K562 (cell line): ENCODE data around the gene LRRC41. TPM values are rescaled to one million over a fixed set of nuclear protein-coding genes. Genes with fewer than 3 reads are reported as not detected.

Source experiments
- CBFA2T3 ChIP-seq: fragments of 450-650 bp; IDR thresholded peaks from 2 replicates; pipeline ENCODE4 v1.6.1; 2017
- CBX1 ChIP-seq: sonication (generic); IDR thresholded peaks from 2 replicates; pipeline ENCODE4 v1.6.1; 2016; ENCODE audit warnings: antibody characterized with exemption, low read depth, mild to moderate bottlenecking
- COPS2 ChIP-seq: fragments of 450-650 bp; conservative IDR thresholded peaks from 2 replicates; pipeline ENCODE4 v1.6.1; 2016; ENCODE audit warnings: mild to moderate bottlenecking, moderate library complexity
- FOSL1 ChIP-seq: fragments of 200-800 bp; sonication (Bioruptor generic); conservative IDR thresholded peaks from 2 replicates; pipeline ENCODE4 v1.6.1; 2016; ENCODE audit warnings: missing genetic modification characterization, missing compliant biosample characterization
- FOXP1 ChIP-seq: sonication (generic); formaldehyde crosslinking; IDR thresholded peaks from 2 replicates; pipeline ENCODE4 v1.8.0; 2022; ENCODE audit warnings: mild to moderate bottlenecking, missing genetic modification reagents
- ILK ChIP-seq: fragments of 450-650 bp; IDR thresholded peaks from 2 replicates; pipeline ENCODE4 v1.6.1; 2016; ENCODE audit warnings: missing genetic modification characterization, low read depth, mild to moderate bottlenecking, missing compliant biosample characterization, moderate library complexity, borderline replicate concordance
- LCOR ChIP-seq: sonication (generic); formaldehyde crosslinking; IDR thresholded peaks from 2 replicates; pipeline ENCODE4 v1.8.0; 2022; ENCODE audit warnings: mild to moderate bottlenecking, missing genetic modification reagents
- ZFP30 ChIP-seq: fragments of 250-450 bp; sonication (Bioruptor Pico); IDR thresholded peaks from 2 replicates; pipeline ENCODE4 v1.8.0; 2022; ENCODE audit warnings: moderate library complexity, mild to moderate bottlenecking, inconsistent platforms, borderline replicate concordance
- ZNF146 ChIP-seq: IDR thresholded peaks from one replicate; pipeline ENCODE4 v1.6.1; 2018; ENCODE audit warnings: missing compliant biosample characterization; ENCODE audit not compliant: unreplicated experiment
- ZNF263 ChIP-seq: sonication (generic); formaldehyde crosslinking; IDR thresholded peaks from 2 replicates; pipeline ENCODE4 v1.8.0; 2022; ENCODE audit warnings: mild to moderate bottlenecking, missing genetic modification reagents, borderline replicate concordance
- ZNF431 ChIP-seq: sonication (generic); formaldehyde crosslinking; IDR thresholded peaks from 2 replicates; pipeline ENCODE4 v1.8.0; 2022; ENCODE audit warnings: mild to moderate bottlenecking, missing genetic modification reagents
- polyA plus RNA-seq, 8 experiments: library from polyadenylated mRNA; depleted of rRNA in 4 of 8; stranded (reverse) in 5 of 8; unstranded in 3 of 8; fragments of >200 nt; fragmentation: Nextera tagmentation in 2 of 8; fragmentation: Illumina TruSeq in 1 of 8; extraction: Ambion mirVana in 2 of 8; extraction: Trizol in 1 of 8; gene quantifications; 2 replicates each; pipeline versions ENCODE4 v1.2.1 to v1.2.3, GENCODE V29; 2011 to 2014; ENCODE audit warnings: inconsistent platforms in 1 of 8, missing spikeins in 1 of 8
- total RNA-seq, 7 experiments: library from RNA; depleted of rRNA in 6 of 7; stranded (reverse); fragments of >200 nt in 6 of 7; fragmentation: Illumina TruSeq in 2 of 7; extraction: Trizol in 2 of 7; gene quantifications; 2 replicates each; pipeline versions ENCODE4 v1.2.1 to v1.2.3, GENCODE V29; 2011 to 2021; ENCODE audit warnings: low replicate concordance in 1 of 7
- TF ChIP-seq, protein P1 (sequence below), 2 experiments: fragments of 450-650 bp; formaldehyde crosslinking in 1 of 2; IDR thresholded peaks; 2 replicates each; pipeline versions ENCODE4 v1.4.0 to v1.6.1; 2014 to 2020; ENCODE audit warnings: mild to moderate bottlenecking in 2 of 2, borderline replicate concordance in 1 of 2, low read depth in 1 of 2
- TF ChIP-seq, protein P2 (sequence below): IDR thresholded peaks from 2 replicates; pipeline ENCODE4 v1.6.1; 2012; ENCODE audit warnings: low read depth, low read length, improper control_type of control experiment, borderline replicate concordance
- TF ChIP-seq, protein P3 (sequence below): sonication (generic); formaldehyde crosslinking; IDR thresholded peaks from 2 replicates; pipeline ENCODE4 v1.8.1; 2023; ENCODE audit warnings: mild to moderate bottlenecking, missing genetic modification reagents

The LRRC41 gene
- total and polyA plus RNA-seq, 9 of the 15 experiments (the other 6 are each of a cell fraction or from before 2014, with no cell fraction given): 10.5 to 64.7 (median 44.2) TPM

DNA sequence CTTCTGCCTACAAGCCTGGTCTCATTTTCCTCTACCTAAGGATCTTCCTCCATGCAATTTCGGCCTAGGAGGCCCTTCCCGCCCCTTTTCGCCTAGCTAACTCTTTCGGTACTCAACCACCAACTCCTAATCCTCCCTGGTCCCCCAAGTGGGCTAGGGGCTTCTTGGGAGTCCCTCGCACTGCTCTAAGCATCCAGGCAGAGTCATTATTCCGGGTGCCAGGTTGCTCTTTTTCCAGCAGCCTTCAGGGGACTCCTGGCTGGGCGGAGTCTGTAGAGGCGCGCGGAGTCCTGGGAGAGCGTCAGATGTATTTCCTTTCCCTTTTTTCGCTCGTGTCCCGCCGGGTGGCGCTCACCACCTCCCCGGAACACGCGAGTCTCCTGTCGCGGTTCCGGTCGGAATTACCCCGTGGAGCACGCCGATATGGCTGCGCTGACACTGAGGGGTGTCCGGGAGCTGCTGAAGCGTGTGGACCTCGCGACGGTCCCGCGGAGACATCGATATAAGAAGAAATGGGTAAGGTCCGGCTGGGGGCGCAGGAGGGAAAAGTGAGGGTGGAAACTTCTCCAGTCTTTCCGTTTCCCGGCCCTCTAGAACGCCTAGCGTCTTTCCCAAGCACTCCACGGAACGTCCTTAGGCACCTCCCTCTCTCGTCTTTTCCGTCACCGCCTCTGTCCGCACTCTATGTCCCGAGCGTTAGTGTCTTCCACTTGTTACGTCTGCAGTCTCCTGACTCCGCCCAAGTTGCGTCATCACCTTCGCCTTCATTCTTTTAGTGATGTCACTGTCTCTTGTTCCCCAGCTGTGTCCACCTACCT is 37.2 kb upstream of the LRRC41 start, which contains the start of gene NSUN4 (continued):
- TF ChIP-seq, protein P1, sequence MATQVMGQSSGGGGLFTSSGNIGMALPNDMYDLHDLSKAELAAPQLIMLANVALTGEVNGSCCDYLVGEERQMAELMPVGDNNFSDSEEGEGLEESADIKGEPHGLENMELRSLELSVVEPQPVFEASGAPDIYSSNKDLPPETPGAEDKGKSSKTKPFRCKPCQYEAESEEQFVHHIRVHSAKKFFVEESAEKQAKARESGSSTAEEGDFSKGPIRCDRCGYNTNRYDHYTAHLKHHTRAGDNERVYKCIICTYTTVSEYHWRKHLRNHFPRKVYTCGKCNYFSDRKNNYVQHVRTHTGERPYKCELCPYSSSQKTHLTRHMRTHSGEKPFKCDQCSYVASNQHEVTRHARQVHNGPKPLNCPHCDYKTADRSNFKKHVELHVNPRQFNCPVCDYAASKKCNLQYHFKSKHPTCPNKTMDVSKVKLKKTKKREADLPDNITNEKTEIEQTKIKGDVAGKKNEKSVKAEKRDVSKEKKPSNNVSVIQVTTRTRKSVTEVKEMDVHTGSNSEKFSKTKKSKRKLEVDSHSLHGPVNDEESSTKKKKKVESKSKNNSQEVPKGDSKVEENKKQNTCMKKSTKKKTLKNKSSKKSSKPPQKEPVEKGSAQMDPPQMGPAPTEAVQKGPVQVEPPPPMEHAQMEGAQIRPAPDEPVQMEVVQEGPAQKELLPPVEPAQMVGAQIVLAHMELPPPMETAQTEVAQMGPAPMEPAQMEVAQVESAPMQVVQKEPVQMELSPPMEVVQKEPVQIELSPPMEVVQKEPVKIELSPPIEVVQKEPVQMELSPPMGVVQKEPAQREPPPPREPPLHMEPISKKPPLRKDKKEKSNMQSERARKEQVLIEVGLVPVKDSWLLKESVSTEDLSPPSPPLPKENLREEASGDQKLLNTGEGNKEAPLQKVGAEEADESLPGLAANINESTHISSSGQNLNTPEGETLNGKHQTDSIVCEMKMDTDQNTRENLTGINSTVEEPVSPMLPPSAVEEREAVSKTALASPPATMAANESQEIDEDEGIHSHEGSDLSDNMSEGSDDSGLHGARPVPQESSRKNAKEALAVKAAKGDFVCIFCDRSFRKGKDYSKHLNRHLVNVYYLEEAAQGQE (IDR thresholded peaks at IDR 0.05; ENCODE audit: borderline replicate concordance): peak; percentile 41; the same call in 1 of the 2 replicates
- TF ChIP-seq, protein P1 (CRISPR knock-in tag; IDR thresholded peaks at IDR 0.05; ENCODE audit: low read depth): no peak
- no peak; the same call in 1 of the 2 replicates for TF ChIP-seq LCOR
- peak; percentile 74 for TF ChIP-seq FOSL1 (tag)
- no peak for TF ChIP-seq ILK
- no peak for TF ChIP-seq ZNF146
- TF ChIP-seq CBFA2T3: no peak
- TF ChIP-seq, protein P2, sequence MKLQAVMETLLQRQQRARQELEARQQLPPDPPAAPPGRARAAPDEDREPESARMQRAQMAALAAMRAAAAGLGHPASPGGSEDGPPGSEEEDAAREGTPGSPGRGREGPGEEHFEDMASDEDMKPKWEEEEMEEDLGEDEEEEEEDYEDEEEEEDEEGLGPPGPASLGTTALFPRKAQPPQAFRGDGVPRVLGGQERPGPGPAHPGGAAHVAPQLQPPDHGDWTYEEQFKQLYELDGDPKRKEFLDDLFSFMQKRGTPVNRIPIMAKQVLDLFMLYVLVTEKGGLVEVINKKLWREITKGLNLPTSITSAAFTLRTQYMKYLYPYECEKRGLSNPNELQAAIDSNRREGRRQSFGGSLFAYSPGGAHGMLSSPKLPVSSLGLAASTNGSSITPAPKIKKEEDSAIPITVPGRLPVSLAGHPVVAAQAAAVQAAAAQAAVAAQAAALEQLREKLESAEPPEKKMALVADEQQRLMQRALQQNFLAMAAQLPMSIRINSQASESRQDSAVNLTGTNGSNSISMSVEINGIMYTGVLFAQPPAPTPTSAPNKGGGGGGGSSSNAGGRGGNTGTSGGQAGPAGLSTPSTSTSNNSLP: 0 out of 2 replicates have a peak, but pooled peaks have one; percentile 13
- peak; percentile 69 for TF ChIP-seq ZNF431 (CRISPR knock-in tag)
- TF ChIP-seq CBX1: peak; percentile 83
- peak; percentile 76; the same call in 1 of the 2 replicates for TF ChIP-seq FOXP1
- TF ChIP-seq, protein P3, sequence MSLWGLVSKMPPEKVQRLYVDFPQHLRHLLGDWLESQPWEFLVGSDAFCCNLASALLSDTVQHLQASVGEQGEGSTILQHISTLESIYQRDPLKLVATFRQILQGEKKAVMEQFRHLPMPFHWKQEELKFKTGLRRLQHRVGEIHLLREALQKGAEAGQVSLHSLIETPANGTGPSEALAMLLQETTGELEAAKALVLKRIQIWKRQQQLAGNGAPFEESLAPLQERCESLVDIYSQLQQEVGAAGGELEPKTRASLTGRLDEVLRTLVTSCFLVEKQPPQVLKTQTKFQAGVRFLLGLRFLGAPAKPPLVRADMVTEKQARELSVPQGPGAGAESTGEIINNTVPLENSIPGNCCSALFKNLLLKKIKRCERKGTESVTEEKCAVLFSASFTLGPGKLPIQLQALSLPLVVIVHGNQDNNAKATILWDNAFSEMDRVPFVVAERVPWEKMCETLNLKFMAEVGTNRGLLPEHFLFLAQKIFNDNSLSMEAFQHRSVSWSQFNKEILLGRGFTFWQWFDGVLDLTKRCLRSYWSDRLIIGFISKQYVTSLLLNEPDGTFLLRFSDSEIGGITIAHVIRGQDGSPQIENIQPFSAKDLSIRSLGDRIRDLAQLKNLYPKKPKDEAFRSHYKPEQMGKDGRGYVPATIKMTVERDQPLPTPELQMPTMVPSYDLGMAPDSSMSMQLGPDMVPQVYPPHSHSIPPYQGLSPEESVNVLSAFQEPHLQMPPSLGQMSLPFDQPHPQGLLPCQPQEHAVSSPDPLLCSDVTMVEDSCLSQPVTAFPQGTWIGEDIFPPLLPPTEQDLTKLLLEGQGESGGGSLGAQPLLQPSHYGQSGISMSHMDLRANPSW (CRISPR knock-in tag): peak; percentile 94
- TF ChIP-seq COPS2: no peak
- peak; percentile 71; the same call in 1 of the 2 replicates for TF ChIP-seq ZNF263
- no peak for TF ChIP-seq ZFP30 (CRISPR knock-in tag)
